Thyroid gland (tissue), 4 donors: ENCODE data around the gene GRM7.

Source experiments
- CTCF ChIP-seq, 6 experiments: fragments of 200-600 bp in 3 of 6; fragments of 450-650 bp in 3 of 6; sonication (generic) in 3 of 6; IDR thresholded peaks; one replicate each; pipeline ENCODE4 v1.5.1; 2016 to 2019; ENCODE audit warnings: antibody characterized with exemption in 6 of 6, mild to moderate bottlenecking in 2 of 6, inconsistent platforms in 1 of 6, moderate library complexity in 1 of 6
- POLR2A ChIP-seq, 2 donors: fragments of 450-650 bp; IDR thresholded peaks; one replicate each; pipeline ENCODE4 v1.6.1; 2017; ENCODE audit warnings: antibody characterized with exemption in 2 of 2, mild to moderate bottlenecking in 2 of 2, moderate library complexity in 1 of 2

DNA sequence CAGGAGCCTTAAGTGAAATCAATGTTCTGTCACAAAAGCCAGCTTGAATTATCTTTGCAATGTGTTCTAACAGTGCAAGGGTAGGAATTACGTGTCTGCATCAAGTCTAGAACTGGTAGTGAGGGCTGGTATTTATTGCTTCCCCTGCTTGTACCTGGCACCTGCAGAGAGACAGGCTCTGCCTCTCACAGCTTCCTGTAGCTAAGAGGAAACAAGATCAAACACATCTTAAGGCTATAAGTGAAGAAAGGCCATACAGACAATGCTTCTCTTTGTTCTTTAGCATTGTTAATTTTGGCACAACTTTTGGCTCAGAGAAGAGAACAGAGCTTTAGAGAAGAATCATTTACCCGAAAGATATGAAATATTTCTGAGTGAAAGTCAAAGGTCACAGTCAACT is 479.9 kb downstream of the GRM7 start:
- TF ChIP-seq CTCF (IDR thresholded peaks at IDR 0.05) (no peak), POLR2A (IDR thresholded peaks at IDR 0.05) (no peak)
